ENCODE data around the gene CLDN3. TPM values are rescaled to one million over a fixed set of nuclear protein-coding genes. Genes with fewer than 3 reads are reported as not detected.
"Not testable (repeated sequence)": the region's sequence is repeated elsewhere in the genome, so short reads cannot be mapped to it uniquely, and the experiment has no call there.

The CLDN3 gene
- total RNA-seq, 1 experiment from 2014 or later, result not detected

DNA sequence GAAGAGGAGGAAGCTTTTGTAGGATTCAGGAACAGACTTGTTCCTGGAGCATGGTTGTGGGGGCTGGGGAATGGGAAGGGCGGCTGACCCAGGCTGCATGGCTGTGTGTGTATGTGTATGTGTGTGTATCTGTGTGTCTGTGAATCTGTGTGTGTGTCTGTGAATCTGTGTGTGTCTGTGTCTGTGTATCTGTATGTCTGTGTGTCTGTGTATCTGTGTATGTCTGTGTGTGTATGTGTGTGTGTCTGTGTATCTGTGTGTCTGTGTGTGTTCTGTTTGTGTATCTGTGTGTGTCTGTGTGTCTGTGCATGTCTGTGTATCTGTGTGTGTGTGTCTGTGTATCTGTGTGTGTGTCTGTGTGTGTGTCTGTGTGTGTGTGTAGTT, 44.0 kb downstream of the CLDN3 start:
- no peaks in the 10 kb centered on the region for H3K36me3 ChIP-seq (ENCODE audit: insufficient read depth, low read length)
- H3K79me2 ChIP-seq (ENCODE audit: low read length), result no peaks in the 10 kb centered on the region
- H2AFZ ChIP-seq (ENCODE audit: low read length), result no peak overlapping the region
- no peaks in the 10 kb centered on the region for H3K27me3 ChIP-seq (ENCODE audit: low read length)
- H3K4me2 ChIP-seq (ENCODE audit: low read depth, low read length, poor library complexity, severe bottlenecking), result no peak overlapping the region
- no peaks in the 10 kb centered on the region for H4K20me1 ChIP-seq (ENCODE audit: insufficient read depth, low read depth, low read length)
- DNase-seq, result no peak
- H3K9ac ChIP-seq (ENCODE audit: low read length), result no peak overlapping the region
- H3K27ac ChIP-seq (ENCODE audit: low read length), result no peak overlapping the region
- H3K9me2 ChIP-seq (replicated peaks; ENCODE audit: insufficient read depth, low read length), result no peaks in the 10 kb centered on the region
- H3K4me1 ChIP-seq (ENCODE audit: low read length), result peaks cover 13% of the 10 kb centered on the region
- H3K4me3 ChIP-seq (ENCODE audit: low read length), result no peak overlapping the region
- H3K9me3 ChIP-seq (ENCODE audit: low read length), result no peaks in the 10 kb centered on the region

DNA sequence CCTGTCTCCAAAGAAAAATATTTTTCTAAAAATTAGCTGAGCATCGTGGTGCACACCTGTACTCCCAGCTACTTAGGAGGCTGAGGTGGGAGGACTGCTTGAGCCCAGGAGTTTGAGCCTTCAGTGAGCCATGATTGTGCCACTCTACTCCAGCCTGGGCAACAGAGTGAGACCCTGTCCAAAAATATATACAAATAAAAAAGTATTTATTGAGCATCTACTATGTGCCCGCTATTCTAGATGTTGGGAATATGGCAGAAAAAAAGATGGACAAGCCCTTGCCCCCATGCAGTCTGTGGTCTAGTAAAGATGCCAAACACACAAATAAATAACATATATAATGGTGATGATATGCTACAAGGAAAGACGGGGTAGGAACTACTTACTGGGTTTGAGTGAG, 46.3 kb downstream of the CLDN3 start:
- no peak overlapping the region for H3K4me3 ChIP-seq (ENCODE audit: low read length)
- H3K36me3 ChIP-seq (ENCODE audit: insufficient read depth, low read length), result no peaks in the 10 kb centered on the region
- no peaks in the 10 kb centered on the region for H3K9me2 ChIP-seq (replicated peaks; ENCODE audit: insufficient read depth, low read length)
- H4K20me1 ChIP-seq (ENCODE audit: insufficient read depth, low read depth, low read length), result 0 out of 2 replicates have a peak, but pooled peaks cover under 1% of the 10 kb centered on the region
- no peaks in the 10 kb centered on the region for H3K79me2 ChIP-seq (ENCODE audit: low read length)
- H3K9ac ChIP-seq (ENCODE audit: low read length), result no peak overlapping the region
- no peak overlapping the region for H3K4me2 ChIP-seq (ENCODE audit: low read depth, low read length, poor library complexity, severe bottlenecking)
- peaks cover 23% of the 10 kb centered on the region for H3K4me1 ChIP-seq (ENCODE audit: low read length)
- no peaks in the 10 kb centered on the region for H3K9me3 ChIP-seq (ENCODE audit: low read length)
- H3K27ac ChIP-seq (ENCODE audit: low read length), result no peak overlapping the region
- DNase-seq, result no peak
- H2AFZ ChIP-seq (ENCODE audit: low read length), result no peak overlapping the region
- H3K27me3 ChIP-seq (ENCODE audit: low read length), result no peaks in the 10 kb centered on the region

DNA sequence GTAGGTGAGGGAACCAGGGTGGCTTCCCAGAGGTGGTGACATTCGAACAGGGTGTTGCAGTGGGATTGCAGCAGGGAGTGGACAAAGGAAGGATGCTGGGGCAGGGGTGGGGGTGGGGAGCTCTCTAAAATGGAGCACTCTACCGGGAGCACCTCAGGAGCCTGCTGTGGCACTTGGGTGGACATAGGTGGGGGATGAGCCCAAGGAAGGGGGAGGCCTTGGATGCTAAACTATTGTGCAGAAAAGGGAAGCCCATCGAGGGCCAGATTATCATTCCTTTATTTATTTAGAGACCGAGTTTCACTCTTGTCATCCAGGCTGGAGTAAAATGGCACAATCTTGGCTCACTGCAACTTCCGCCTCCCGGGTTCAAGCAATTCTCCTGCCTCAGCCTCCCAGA, 47.3 kb downstream of the CLDN3 start:
- Histone ChIP-seq H3K79me2 (ENCODE audit: low read length) (no peaks in the 10 kb centered on the region), H3K9ac (ENCODE audit: low read length) (no peak overlapping the region), H3K27ac (ENCODE audit: low read length) (no peak overlapping the region), H3K4me3 (ENCODE audit: low read length) (no peak overlapping the region), H3K4me2 (ENCODE audit: low read depth, low read length, poor library complexity, severe bottlenecking) (no peak overlapping the region), H3K27me3 (ENCODE audit: low read length) (no peaks in the 10 kb centered on the region), H2AFZ (ENCODE audit: low read length) (no peak overlapping the region), H3K9me3 (ENCODE audit: low read length) (no peaks in the 10 kb centered on the region), H4K20me1 (ENCODE audit: insufficient read depth, low read depth, low read length) (peaks cover 11% of the 10 kb centered on the region), H3K4me1 (ENCODE audit: low read length) (peaks cover 28% of the 10 kb centered on the region), H3K36me3 (ENCODE audit: insufficient read depth, low read length) (no peaks in the 10 kb centered on the region), H3K9me2 (replicated peaks; ENCODE audit: insufficient read depth, low read length) (no peaks in the 10 kb centered on the region)
- no peak for DNase-seq

DNA sequence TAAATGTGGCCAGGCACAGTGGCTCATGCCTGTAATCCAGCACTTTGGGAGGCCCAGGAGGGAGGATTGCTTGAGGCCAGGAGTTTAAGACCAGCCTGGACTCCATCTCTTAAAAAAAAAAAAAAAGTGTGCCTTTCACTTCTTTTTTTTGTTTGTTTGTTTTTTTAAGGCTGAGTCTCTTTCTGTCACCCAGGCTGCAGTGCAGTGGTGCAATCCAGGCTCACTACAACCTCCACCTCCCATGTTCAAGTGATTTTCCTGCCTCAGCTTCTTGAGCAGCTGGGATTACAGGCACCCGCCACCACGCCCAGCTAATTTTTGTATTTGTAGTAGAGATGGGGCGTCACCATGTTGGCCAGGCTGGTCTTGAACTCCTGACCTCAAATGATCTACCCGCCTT, 47.9 kb downstream of the CLDN3 start:
- not testable (repeated sequence) for H3K9me2 ChIP-seq (replicated peaks; ENCODE audit: insufficient read depth, low read length); H3K9ac ChIP-seq (ENCODE audit: low read length); H3K36me3 ChIP-seq (ENCODE audit: insufficient read depth, low read length); H3K4me2 ChIP-seq (ENCODE audit: low read depth, low read length, poor library complexity, severe bottlenecking); H3K4me3 ChIP-seq (ENCODE audit: low read length); DNase-seq; H3K79me2 ChIP-seq (ENCODE audit: low read length); H2AFZ ChIP-seq (ENCODE audit: low read length); H3K9me3 ChIP-seq (ENCODE audit: low read length); H3K27me3 ChIP-seq (ENCODE audit: low read length); H3K27ac ChIP-seq (ENCODE audit: low read length)
- Histone ChIP-seq H3K4me1 (ENCODE audit: low read length) (peaks cover 29% of the 10 kb centered on the region), H4K20me1 (ENCODE audit: insufficient read depth, low read depth, low read length) (peaks cover 14% of the 10 kb centered on the region)

DNA sequence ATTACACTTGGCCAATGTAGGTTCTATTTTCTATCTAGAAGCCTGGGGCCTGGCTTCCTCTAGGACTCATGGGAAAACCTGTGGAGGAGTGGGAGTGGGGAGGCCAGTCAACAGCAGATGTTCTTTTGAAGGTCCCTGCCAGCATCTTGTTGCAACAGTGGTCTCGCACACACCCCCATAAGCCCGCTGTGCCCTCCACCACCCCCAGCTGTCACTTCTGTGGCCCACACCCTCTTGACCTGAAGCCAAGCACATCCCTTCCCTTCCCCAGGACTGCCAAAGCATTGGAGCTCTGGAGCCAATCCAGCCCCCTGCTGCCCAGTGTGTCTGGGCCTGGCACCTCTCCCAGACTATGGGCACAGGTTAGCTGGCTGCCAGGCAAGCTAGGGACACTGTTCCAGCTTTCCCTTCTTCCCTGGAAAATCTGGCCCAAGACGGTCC, 48.7 kb downstream of the CLDN3 start:
- H3K4me3 ChIP-seq (ENCODE audit: low read length), result no peak overlapping the region
- H3K4me1 ChIP-seq (ENCODE audit: low read length), result peaks cover 26% of the 10 kb centered on the region
- H3K36me3 ChIP-seq (ENCODE audit: insufficient read depth, low read length), result no peaks in the 10 kb centered on the region
- no peaks in the 10 kb centered on the region for H3K79me2 ChIP-seq (ENCODE audit: low read length)
- H3K9me3 ChIP-seq (ENCODE audit: low read length), result no peaks in the 10 kb centered on the region
- H3K9me2 ChIP-seq (replicated peaks; ENCODE audit: insufficient read depth, low read length), result no peaks in the 10 kb centered on the region
- no peaks in the 10 kb centered on the region for H3K27me3 ChIP-seq (ENCODE audit: low read length)
- H3K27ac ChIP-seq (ENCODE audit: low read length), result no peak overlapping the region
- no peak overlapping the region for H2AFZ ChIP-seq (ENCODE audit: low read length)
- DNase-seq, result no peak
- no peak overlapping the region for H3K9ac ChIP-seq (ENCODE audit: low read length)
- H4K20me1 ChIP-seq (ENCODE audit: insufficient read depth, low read depth, low read length), result peaks cover 20% of the 10 kb centered on the region
- H3K4me2 ChIP-seq (ENCODE audit: low read depth, low read length, poor library complexity, severe bottlenecking), result no peak overlapping the region

DNA sequence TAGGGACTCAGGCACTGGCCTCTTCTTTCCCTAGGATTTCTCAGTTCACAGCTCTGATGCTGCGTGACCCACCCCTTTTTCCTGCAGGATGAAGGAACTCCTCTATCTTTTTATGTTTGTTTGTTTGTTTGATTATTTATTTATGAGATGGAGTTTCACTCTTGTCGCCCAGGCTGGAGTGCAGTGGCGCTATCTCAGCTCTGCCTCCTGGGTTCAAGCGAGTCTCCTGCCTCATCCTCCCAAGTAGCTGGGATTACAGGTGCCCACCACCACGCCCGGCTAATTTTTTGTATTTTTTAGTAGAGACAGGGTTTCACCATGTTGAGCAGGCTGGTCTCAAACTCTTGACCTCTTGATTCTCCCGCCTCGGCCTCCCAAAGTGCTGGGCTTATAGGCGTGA, 49.6 kb downstream of the CLDN3 start:
- H3K4me2 ChIP-seq (ENCODE audit: low read depth, low read length, poor library complexity, severe bottlenecking); H2AFZ ChIP-seq (ENCODE audit: low read length); DNase-seq; H3K79me2 ChIP-seq (ENCODE audit: low read length); H3K27ac ChIP-seq (ENCODE audit: low read length); H3K9me2 ChIP-seq (replicated peaks; ENCODE audit: insufficient read depth, low read length); H3K9ac ChIP-seq (ENCODE audit: low read length); H3K36me3 ChIP-seq (ENCODE audit: insufficient read depth, low read length); H3K4me3 ChIP-seq (ENCODE audit: low read length); H3K27me3 ChIP-seq (ENCODE audit: low read length); H3K9me3 ChIP-seq (ENCODE audit: low read length): not testable (repeated sequence)
- H3K4me1 ChIP-seq (ENCODE audit: low read length), result peaks cover 36% of the 10 kb centered on the region
- H4K20me1 ChIP-seq (ENCODE audit: insufficient read depth, low read depth, low read length), result peaks cover 29% of the 10 kb centered on the region

DNA sequence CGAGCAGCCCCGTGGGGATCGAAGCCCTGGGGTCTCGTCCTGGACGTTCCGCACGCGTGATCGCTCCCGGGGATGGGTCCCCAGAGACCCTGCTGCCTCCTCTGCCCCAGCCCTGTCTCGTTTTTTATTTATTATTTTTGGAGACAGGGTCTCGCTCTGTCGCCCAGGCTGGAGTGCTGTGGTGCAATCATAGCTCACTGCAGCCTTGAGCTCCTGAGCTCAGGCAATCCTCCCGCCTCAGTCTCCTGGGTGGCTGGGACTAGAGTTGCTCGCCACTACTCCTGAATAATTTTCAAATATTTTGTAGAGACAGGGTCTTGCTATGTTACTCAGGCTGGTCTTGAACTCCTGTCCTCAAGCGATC, 50.3 kb downstream of the CLDN3 start:
- Histone ChIP-seq H3K27ac (ENCODE audit: low read length) (no peak overlapping the region), H3K9ac (ENCODE audit: low read length) (no peak overlapping the region)
- DNase-seq, result no peak

More for the DNA sequence above, 50.3 kb downstream of the CLDN3 start:
- no peaks in the 10 kb centered on the region for H3K9me2 ChIP-seq (replicated peaks; ENCODE audit: insufficient read depth, low read length)
- H3K36me3 ChIP-seq (ENCODE audit: insufficient read depth, low read length), result no peaks in the 10 kb centered on the region
- H4K20me1 ChIP-seq (ENCODE audit: insufficient read depth, low read depth, low read length), result peaks cover 32% of the 10 kb centered on the region
- H3K4me3 ChIP-seq (ENCODE audit: low read length), result no peak overlapping the region
- H3K27me3 ChIP-seq (ENCODE audit: low read length), result no peaks in the 10 kb centered on the region
- H3K9me3 ChIP-seq (ENCODE audit: low read length), result no peaks in the 10 kb centered on the region
- H3K79me2 ChIP-seq (ENCODE audit: low read length), result no peaks in the 10 kb centered on the region
- peak overlapping the region; percentile 42 for H3K4me2 ChIP-seq (ENCODE audit: low read depth, low read length, poor library complexity, severe bottlenecking)
- H3K4me1 ChIP-seq (ENCODE audit: low read length), result peaks cover 39% of the 10 kb centered on the region
- no peak overlapping the region for H2AFZ ChIP-seq (ENCODE audit: low read length)

Small RNA genes within 50 kb of the gene (small RNA-seq; reads per million reads assigned to genes)
- gene RN7SL265P, result not detected

Other genes starting within 250 kb of the CLDN3 start
- gene BAZ1B, start 248.0 kb downstream of the CLDN3 start, total RNA-seq (2014; rRNA removed; shearing (Covaris generic); ENCODE audit: low replicate concordance), result 49.0 and 51.2 TPM in 2 replicates
- gene BCL7B, start 212.6 kb downstream of the CLDN3 start, total RNA-seq (2014; rRNA removed; shearing (Covaris generic); ENCODE audit: low replicate concordance), result 37.2 and 50.9 TPM in 2 replicates
- gene TBL2, start 191.7 kb downstream of the CLDN3 start, total RNA-seq (2014; rRNA removed; shearing (Covaris generic); ENCODE audit: low replicate concordance), result 27.5 and 43.4 TPM in 2 replicates
- not detected in 2 replicates for gene MLXIPL, start 145.7 kb downstream of the CLDN3 start, total RNA-seq (2014; rRNA removed; shearing (Covaris generic); ENCODE audit: low replicate concordance)
- not detected in 2 replicates for gene VPS37D, start 102.4 kb downstream of the CLDN3 start, total RNA-seq (2014; rRNA removed; shearing (Covaris generic); ENCODE audit: low replicate concordance)
- gene DNAJC30, start 86.8 kb downstream of the CLDN3 start, total RNA-seq (2014; rRNA removed; shearing (Covaris generic); ENCODE audit: low replicate concordance), result 1.3 and 6.1 TPM in 2 replicates
- 41.9 and 85.9 TPM in 2 replicates for gene BUD23, start 86.7 kb downstream of the CLDN3 start, total RNA-seq (2014; rRNA removed; shearing (Covaris generic); ENCODE audit: low replicate concordance)
- gene STX1A, start 50.6 kb downstream of the CLDN3 start, total RNA-seq (2014; rRNA removed; shearing (Covaris generic); ENCODE audit: low replicate concordance), result 3.7 and 5.5 TPM in 2 replicates
- 14.3 and 18.3 TPM in 2 replicates for gene ABHD11, start 31.5 kb downstream of the CLDN3 start, total RNA-seq (2014; rRNA removed; shearing (Covaris generic); ENCODE audit: low replicate concordance)
- gene CLDN4, start 60.7 kb upstream of the CLDN3 start, total RNA-seq (2014; rRNA removed; shearing (Covaris generic); ENCODE audit: low replicate concordance), result not detected in 2 replicates
- not detected in 2 replicates for gene METTL27, start 72.2 kb upstream of the CLDN3 start, total RNA-seq (2014; rRNA removed; shearing (Covaris generic); ENCODE audit: low replicate concordance)
- gene TMEM270, start 90.9 kb upstream of the CLDN3 start, total RNA-seq (2014; rRNA removed; shearing (Covaris generic); ENCODE audit: low replicate concordance), result not detected in 2 replicates